Effector memory CD4-positive, alpha-beta T cell (primary cell): Measurements from ENCODE around the gene ARHGAP26.

ENCODE experiments used
- DNase-seq, 3 donors: peaks; one replicate each; pipeline ENCODE4 v3.0.0-alpha.2; 2020
- H3K27ac ChIP-seq: 2 replicates; pipeline ENCODE4 v1.7.0; 2013; ENCODE audit warnings: mild to moderate bottlenecking, low read length, moderate library complexity; ENCODE audit not compliant: insufficient read depth, poor library complexity, severe bottlenecking
- H3K27me3 ChIP-seq: replicated peaks from 2 replicates; pipeline ENCODE4 v1.7.0; 2013; ENCODE audit warnings: mild to moderate bottlenecking, low read length; ENCODE audit not compliant: insufficient read depth, control insufficient read depth, poor library complexity, severe bottlenecking
- H3K36me3 ChIP-seq: 2 replicates; pipeline ENCODE4 v1.7.0; 2013; ENCODE audit warnings: mild to moderate bottlenecking, low read length, moderate library complexity; ENCODE audit not compliant: control insufficient read depth, insufficient read depth
- H3K4me1 ChIP-seq: 2 replicates; pipeline ENCODE4 v1.7.0; 2013; ENCODE audit warnings: low read length, mild to moderate bottlenecking; ENCODE audit not compliant: control insufficient read depth, insufficient read depth, poor library complexity, severe bottlenecking
- H3K4me3 ChIP-seq: 2 replicates; pipeline ENCODE4 v1.7.0; 2013; ENCODE audit warnings: low read length, low read depth, mild to moderate bottlenecking; ENCODE audit not compliant: insufficient read depth, poor library complexity, severe bottlenecking
- H3K9me3 ChIP-seq: 2 replicates; pipeline ENCODE4 v1.7.0; 2013; ENCODE audit warnings: mild to moderate bottlenecking, low read length, moderate library complexity; ENCODE audit not compliant: control insufficient read depth

Gene ARHGAP26

DNA sequence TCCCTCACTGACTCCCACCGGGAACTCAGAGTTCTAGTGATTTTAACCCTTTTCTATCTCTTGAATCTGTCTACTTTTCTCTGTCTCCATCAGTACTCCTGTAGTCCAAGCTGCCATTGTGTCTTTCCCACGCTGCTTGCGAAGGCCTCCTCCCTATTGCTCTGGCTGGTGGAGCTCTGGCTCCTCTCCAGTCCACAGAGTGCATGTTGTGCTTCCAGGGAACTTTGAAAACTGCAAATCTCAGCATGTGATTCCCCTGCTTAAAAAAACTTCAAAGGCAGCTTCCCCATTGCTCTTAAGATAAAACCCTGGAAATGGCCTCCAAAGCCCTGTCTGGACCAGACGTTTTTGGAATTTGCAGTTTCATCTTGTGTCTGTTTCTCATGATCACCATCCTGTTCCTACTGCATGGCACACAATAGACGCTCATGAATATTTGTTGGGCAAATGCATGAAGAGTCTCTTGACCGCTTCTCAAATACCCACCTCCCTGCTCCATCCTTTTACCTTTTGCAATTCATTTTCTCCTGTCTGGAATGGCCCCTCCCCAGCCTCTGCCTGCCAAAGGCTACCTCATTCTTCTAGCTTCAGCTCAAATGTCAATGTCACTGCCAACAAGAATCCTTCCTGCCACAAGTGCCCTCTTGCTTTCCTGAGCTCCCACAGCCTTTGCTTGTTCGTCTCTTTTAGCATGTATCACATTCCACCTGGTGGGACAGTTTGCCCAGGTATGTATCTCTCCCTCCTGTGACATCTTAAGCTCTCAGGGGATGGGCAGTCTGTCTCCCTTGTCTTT is 293.2 kb downstream of the ARHGAP26 start:
- Histone ChIP-seq H3K9me3 (no peaks in the 10 kb centered on the region), H3K4me3 (no peak overlapping the region), H3K27ac (no peak overlapping the region), H3K27me3 (no peaks in the 10 kb centered on the region), H3K36me3 (no peaks in the 10 kb centered on the region), H3K4me1 (no peaks in the 10 kb centered on the region)
- DNase-seq = no peak

- Histone ChIP-seq H3K9me3 (no peaks in the 10 kb centered on the region), H3K27ac (no peak overlapping the region), H3K27me3 (no peaks in the 10 kb centered on the region), H3K4me3 (no peak overlapping the region), H3K4me1 (no peaks in the 10 kb centered on the region), H3K36me3 (no peaks in the 10 kb centered on the region)
- no peak for DNase-seq
Measured at GRCh38 chr5:143064218-143064641, 294.1 kb downstream of the ARHGAP26 start.

DNA sequence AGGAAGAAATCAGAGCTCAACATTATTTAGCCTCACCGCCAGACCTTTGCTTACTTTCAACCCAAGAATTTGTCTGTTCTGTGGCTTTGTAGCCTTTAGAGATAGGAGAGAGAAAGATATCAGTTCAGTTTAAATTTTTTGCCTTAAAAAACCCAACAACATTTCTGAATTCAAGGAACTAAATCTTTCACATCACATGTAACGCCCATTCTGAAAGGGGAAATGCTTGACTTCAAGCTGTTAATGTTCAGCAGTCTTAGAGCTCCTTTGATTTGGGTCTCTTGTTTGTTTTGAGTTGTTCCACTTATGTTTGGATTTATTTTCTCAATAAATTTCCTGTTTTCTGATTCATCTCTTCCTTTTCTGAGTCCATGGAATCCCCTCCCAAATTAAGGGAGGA is 294.5 kb downstream of the ARHGAP26 start:
- Histone ChIP-seq H3K36me3 (no peaks in the 10 kb centered on the region), H3K4me1 (no peaks in the 10 kb centered on the region), H3K27ac (no peak overlapping the region), H3K4me3 (no peak overlapping the region), H3K27me3 (no peaks in the 10 kb centered on the region), H3K9me3 (no peaks in the 10 kb centered on the region)
- DNase-seq = no peak

- no peak overlapping the region for H3K4me3 ChIP-seq
- H3K4me1 ChIP-seq = no peaks in the 10 kb centered on the region
- H3K36me3 ChIP-seq = no peaks in the 10 kb centered on the region
- no peaks in the 10 kb centered on the region for H3K27me3 ChIP-seq
- no peak overlapping the region for H3K27ac ChIP-seq
- DNase-seq = no peak
- no peaks in the 10 kb centered on the region for H3K9me3 ChIP-seq
Measured at GRCh38 chr5:143065185-143065965, 295.2 kb downstream of the ARHGAP26 start.

GRCh38 chr5:143065996-143066522 is 295.9 kb downstream of the ARHGAP26 start:
- H3K9me3 ChIP-seq = no peaks in the 10 kb centered on the region
- H3K4me1 ChIP-seq = no peaks in the 10 kb centered on the region
- no peak overlapping the region for H3K4me3 ChIP-seq
- H3K27me3 ChIP-seq = no peaks in the 10 kb centered on the region
- H3K36me3 ChIP-seq = no peaks in the 10 kb centered on the region
- H3K27ac ChIP-seq = no peak overlapping the region
- no peak for DNase-seq

GRCh38 chr5:143066556-143067281 is 296.5 kb downstream of the ARHGAP26 start:
- Histone ChIP-seq H3K36me3 (no peaks in the 10 kb centered on the region), H3K4me3 (no peak overlapping the region), H3K27me3 (no peaks in the 10 kb centered on the region), H3K4me1 (no peaks in the 10 kb centered on the region), H3K9me3 (no peaks in the 10 kb centered on the region), H3K27ac (no peak overlapping the region)
- DNase-seq = no peak

GRCh38 chr5:143068712-143069111 is 298.5 kb downstream of the ARHGAP26 start:
- no peaks in the 10 kb centered on the region for H3K9me3 ChIP-seq
- H3K27ac ChIP-seq = no peak overlapping the region
- H3K36me3 ChIP-seq = no peaks in the 10 kb centered on the region
- DNase-seq = no peak
- H3K4me1 ChIP-seq = no peaks in the 10 kb centered on the region
- no peaks in the 10 kb centered on the region for H3K27me3 ChIP-seq
- no peak overlapping the region for H3K4me3 ChIP-seq

GRCh38 chr5:143071927-143072326 is 301.8 kb downstream of the ARHGAP26 start:
- DNase-seq = no peak
- no peaks in the 10 kb centered on the region for H3K4me1 ChIP-seq
- no peak overlapping the region for H3K4me3 ChIP-seq
- no peaks in the 10 kb centered on the region for H3K27me3 ChIP-seq
- H3K27ac ChIP-seq = no peak overlapping the region
- H3K9me3 ChIP-seq = no peaks in the 10 kb centered on the region
- H3K36me3 ChIP-seq = no peaks in the 10 kb centered on the region

DNA sequence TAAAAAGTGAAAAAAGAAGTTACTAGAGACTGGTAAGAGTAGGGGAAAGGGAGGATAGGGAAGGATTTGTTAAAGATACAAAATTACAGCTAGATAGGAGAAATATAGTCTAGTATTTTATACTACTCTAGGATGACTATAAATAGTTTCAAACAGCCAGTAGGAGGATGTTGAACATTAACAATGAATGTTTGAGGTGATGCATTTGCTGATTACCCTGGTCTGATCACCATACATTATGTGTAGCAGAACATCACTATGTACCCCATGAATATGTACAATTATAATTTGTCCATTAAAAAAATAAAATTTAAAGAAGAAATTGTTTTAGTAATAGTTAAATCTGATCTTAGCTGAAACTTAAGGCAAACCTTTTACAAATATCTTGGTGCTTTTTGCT is 302.6 kb downstream of the ARHGAP26 start:
- H3K27me3 ChIP-seq = no peaks in the 10 kb centered on the region
- no peak for DNase-seq
- no peak overlapping the region for H3K4me3 ChIP-seq
- H3K4me1 ChIP-seq = no peaks in the 10 kb centered on the region
- no peaks in the 10 kb centered on the region for H3K9me3 ChIP-seq
- H3K27ac ChIP-seq = no peak overlapping the region
- H3K36me3 ChIP-seq = no peaks in the 10 kb centered on the region
